ENCODE data around the gene PARD3B.

Gene PARD3B

DNA sequence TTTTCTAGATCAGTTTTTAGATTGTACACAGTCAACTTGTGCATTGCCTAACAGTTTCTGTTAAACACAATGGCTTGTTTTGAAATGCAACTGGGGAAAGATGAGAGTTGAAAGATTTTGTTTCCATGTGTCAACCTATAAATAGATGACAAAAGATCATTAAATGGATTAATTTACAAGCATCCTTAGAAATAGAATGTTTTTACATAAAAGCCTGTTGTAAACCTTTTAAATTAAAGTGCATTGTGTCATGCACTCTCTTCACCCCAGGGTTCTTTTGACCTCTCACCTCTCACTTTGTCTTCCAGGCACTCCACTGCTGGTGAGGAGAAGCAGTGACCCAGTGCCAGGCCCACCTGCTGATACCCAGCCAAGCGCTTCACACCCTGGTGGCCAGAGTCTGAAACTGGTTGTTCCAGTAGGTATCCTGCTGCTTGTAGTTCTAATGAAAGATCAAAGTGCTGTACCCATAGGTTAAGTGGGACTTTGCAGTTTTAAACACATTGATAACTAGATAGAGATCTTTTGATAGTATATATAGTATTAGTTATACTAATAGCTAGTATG lies 502.1 kb downstream of the PARD3B start:
- no peak for TF ChIP-seq GATA1 (IDR thresholded peaks at IDR 0.05; ENCODE audit: low read depth, low read length)
- TF ChIP-seq POLR2A (IDR thresholded peaks at IDR 0.05; ENCODE audit: low read length): no peak
- DNase-seq: no peak

- TF ChIP-seq GATA1 (IDR thresholded peaks at IDR 0.05; ENCODE audit: low read depth, low read length) (no peak), POLR2A (IDR thresholded peaks at IDR 0.05; ENCODE audit: low read length) (no peak)
- DNase-seq: no peak
Measured at GRCh38 chr2:205051417-205051816, 506.1 kb downstream of the PARD3B start.

- TF ChIP-seq GATA1 (IDR thresholded peaks at IDR 0.05; ENCODE audit: low read depth, low read length): no peak
- TF ChIP-seq POLR2A (IDR thresholded peaks at IDR 0.05; ENCODE audit: low read length): no peak
- no peak for DNase-seq
Measured at GRCh38 chr2:205052781-205053180, 507.5 kb downstream of the PARD3B start.

DNA sequence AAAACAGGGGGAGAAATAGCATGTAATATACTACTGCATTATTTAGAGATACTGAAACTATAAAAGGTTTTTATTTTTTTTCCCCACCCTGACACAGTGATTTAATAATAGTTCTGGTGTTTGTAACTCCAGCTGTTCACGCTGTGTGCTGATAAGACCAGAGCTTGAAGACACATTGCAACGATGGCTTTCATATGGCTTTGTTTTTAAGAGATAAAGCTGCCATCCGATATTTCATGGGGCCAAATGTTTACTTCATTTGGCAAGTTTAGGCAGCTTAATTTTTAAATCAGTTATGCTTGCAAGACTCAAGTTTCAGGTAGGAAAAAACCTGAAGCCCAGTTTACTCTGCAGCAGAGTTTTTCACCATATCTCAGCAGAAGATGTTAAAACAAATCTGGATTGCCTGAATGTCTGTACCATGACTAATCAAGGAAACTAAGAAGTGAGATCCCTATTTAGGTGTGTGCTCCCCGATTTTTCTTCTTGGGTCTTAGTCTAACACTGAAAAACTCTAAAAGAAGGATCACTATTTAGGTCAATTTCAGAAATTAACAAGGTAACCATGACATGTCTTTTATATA lies 508.6 kb downstream of the PARD3B start:
- DNase-seq: peak; percentile 31 to 79
- TF ChIP-seq POLR2A (IDR thresholded peaks at IDR 0.05; ENCODE audit: low read length) (no peak), GATA1 (IDR thresholded peaks at IDR 0.05; ENCODE audit: low read depth, low read length) (no peak)

- no peak for DNase-seq
- no peak for TF ChIP-seq GATA1 (IDR thresholded peaks at IDR 0.05; ENCODE audit: low read depth, low read length)
- no peak for TF ChIP-seq POLR2A (IDR thresholded peaks at IDR 0.05; ENCODE audit: low read length)
Measured at GRCh38 chr2:205054789-205055188, 509.5 kb downstream of the PARD3B start.

- TF ChIP-seq POLR2A (IDR thresholded peaks at IDR 0.05; ENCODE audit: low read length) (no peak), GATA1 (IDR thresholded peaks at IDR 0.05; ENCODE audit: low read depth, low read length) (no peak)
Measured at GRCh38 chr2:205055251-205055650, 510.0 kb downstream of the PARD3B start.

GRCh38 chr2:205056151-205056561 lies 510.9 kb downstream of the PARD3B start:
- DNase-seq: no peak
- no peak for TF ChIP-seq GATA1 (IDR thresholded peaks at IDR 0.05; ENCODE audit: low read depth, low read length)
- TF ChIP-seq POLR2A (IDR thresholded peaks at IDR 0.05; ENCODE audit: low read length): no peak

More at GRCh38 chr2:205055251-205055650, 510.0 kb downstream of the PARD3B start:
- DNase-seq: no peak

DNA sequence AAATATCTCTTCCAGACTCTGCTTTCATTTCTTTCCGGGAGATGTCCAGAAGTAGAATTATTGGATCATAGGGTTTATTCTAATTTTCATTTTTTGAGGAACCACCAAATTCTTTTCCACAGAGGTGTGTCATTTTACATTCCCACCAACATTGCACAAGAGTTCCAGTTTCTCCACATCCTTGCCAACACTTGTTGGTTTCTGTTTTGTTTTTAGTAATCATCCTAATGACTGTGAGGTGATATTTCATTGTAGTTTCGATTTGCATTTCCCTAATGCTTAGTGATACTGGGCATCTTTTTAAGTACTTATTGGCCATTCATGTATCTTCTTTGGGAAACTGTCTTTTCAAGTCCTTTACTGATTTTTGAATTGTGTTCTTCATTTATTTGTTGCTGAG lies 513.1 kb downstream of the PARD3B start:
- DNase-seq: no peak
- TF ChIP-seq GATA1 (IDR thresholded peaks at IDR 0.05; ENCODE audit: low read depth, low read length) (no peak), POLR2A (IDR thresholded peaks at IDR 0.05; ENCODE audit: low read length) (no peak)

DNA sequence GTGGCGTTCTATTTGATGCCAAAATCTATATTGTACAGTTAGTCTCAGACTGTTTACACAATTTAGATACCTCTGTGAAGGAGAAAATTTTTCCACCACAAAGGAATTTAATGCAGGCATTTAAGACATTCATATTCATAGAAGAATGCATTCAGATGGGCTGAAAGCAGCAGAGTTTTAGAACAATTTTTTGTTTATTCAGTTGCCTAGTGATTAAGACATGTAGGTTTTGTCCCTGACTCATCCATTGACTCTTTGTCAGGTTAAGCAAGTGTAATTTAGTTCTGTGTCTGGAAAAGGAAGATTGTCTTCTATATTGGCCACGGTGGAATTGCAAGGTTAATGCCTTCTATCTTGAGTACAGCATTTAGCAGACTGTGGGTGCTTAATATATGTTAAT lies 515.0 kb downstream of the PARD3B start:
- no peak for DNase-seq
- TF ChIP-seq POLR2A (IDR thresholded peaks at IDR 0.05; ENCODE audit: low read length): no peak
- no peak for TF ChIP-seq GATA1 (IDR thresholded peaks at IDR 0.05; ENCODE audit: low read depth, low read length)

GRCh38 chr2:205066081-205066480 lies 520.8 kb downstream of the PARD3B start:
- no peak for TF ChIP-seq GATA1 (IDR thresholded peaks at IDR 0.05; ENCODE audit: low read depth, low read length)
- TF ChIP-seq POLR2A (IDR thresholded peaks at IDR 0.05; ENCODE audit: low read length): no peak
- DNase-seq: no peak

DNA sequence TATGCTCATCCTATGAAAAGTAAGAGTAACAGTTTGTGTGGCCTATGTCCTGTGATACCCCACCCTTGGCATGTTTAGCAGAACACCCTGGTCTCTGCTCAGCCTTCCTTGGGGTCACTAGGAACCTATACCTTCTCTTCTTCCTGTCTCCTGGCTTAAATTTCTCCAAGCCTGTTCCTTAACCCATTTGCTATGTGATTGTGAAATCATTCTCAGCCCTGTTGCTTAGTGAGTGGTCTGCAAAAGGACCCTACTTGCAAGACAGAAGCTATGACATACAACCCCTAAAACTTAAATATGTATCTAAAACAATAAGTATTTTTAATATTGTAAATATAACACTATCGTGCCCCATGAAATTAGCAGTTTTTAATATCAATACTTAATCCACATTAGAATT lies 524.7 kb downstream of the PARD3B start:
- TF ChIP-seq POLR2A (IDR thresholded peaks at IDR 0.05; ENCODE audit: low read length): no peak
- no peak for TF ChIP-seq GATA1 (IDR thresholded peaks at IDR 0.05; ENCODE audit: low read depth, low read length)

GRCh38 chr2:205070889-205071288 lies 525.6 kb downstream of the PARD3B start:
- TF ChIP-seq GATA1 (IDR thresholded peaks at IDR 0.05; ENCODE audit: low read depth, low read length) (no peak), POLR2A (IDR thresholded peaks at IDR 0.05; ENCODE audit: low read length) (no peak)
- no peak for DNase-seq

More for the DNA sequence above, 524.7 kb downstream of the PARD3B start:
- DNase-seq: no peak

- no peak for TF ChIP-seq GATA1 (IDR thresholded peaks at IDR 0.05; ENCODE audit: low read depth, low read length)
- DNase-seq: no peak
Measured at GRCh38 chr2:205073433-205074020, 528.3 kb downstream of the PARD3B start.

DNA sequence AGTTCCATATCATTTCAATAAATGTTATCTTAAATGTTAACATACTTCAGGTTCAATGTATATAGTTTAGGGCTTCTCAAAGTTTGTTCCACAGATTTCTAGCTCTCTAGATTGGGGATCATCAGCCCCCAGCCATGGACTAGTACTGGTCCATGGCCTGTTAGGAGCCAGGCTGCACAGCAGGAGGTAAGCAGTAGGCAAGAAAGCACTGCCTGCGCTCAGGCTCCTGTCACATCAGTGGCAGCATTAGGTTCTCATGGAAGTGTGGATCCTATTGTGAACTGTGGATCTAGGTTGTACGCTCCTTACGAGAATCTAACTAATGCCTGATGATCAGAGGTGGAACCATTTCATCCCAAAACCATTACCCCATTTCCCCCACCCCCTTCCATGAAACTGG lies 531.1 kb downstream of the PARD3B start:
- TF ChIP-seq GATA1 (IDR thresholded peaks at IDR 0.05; ENCODE audit: low read depth, low read length) (no peak), POLR2A (IDR thresholded peaks at IDR 0.05; ENCODE audit: low read length) (no peak)
- no peak for DNase-seq

DNA sequence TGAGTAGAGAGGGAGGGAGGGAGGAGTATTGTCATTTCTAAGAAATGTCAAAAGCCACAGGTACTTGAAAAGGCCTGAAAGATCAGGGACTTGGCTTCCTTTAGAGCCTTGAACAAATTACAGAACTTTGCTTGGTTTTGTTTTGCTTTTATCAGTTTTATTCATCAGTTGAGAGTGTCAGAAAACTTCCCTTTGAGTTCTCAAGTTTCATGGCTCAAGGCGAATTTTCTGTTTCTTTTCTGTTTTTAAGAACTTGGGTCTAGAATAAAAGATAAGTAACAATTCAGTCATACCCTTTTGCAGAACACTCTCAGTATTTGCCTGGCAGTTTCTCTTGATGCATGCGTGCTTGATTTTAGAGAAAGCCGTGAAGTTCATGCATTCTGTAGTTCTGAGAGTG lies 531.9 kb downstream of the PARD3B start:
- TF ChIP-seq GATA1 (IDR thresholded peaks at IDR 0.05; ENCODE audit: low read depth, low read length) (no peak), POLR2A (IDR thresholded peaks at IDR 0.05; ENCODE audit: low read length) (no peak)
- DNase-seq: no peak

All from erythroblast (primary cell).